A204.1 (cell line): Measurements from ENCODE around the gene STXBP5.

Experiments
- FAIRE-seq: peaks from 2 replicates; lab custom pipeline; 2012; peaks lifted over from hg19 to GRCh38; lab: Jason Lieb, UNC

Gene STXBP5

GRCh38 chr6:147382945-147383554 is 178.8 kb downstream of the STXBP5 start:
- peak; percentile 14 for FAIRE-seq

- no peak for FAIRE-seq
These were observed 179.8 kb downstream of the STXBP5 start for GRCh38 chr6:147384029-147384428.

GRCh38 chr6:147384737-147385710 is 180.8 kb downstream of the STXBP5 start:
- no peak for FAIRE-seq

- no peak for FAIRE-seq
These were observed 185.2 kb downstream of the STXBP5 start for GRCh38 chr6:147389463-147389862.

GRCh38 chr6:147390909-147391536 is 186.8 kb downstream of the STXBP5 start:
- FAIRE-seq, result peak; percentile 91

GRCh38 chr6:147392917-147393625 is 188.9 kb downstream of the STXBP5 start:
- no peak for FAIRE-seq

GRCh38 chr6:147395158-147395557 is 190.9 kb downstream of the STXBP5 start:
- no peak for FAIRE-seq

GRCh38 chr6:147397306-147397705 is 193.1 kb downstream of the STXBP5 start:
- FAIRE-seq, result no peak

GRCh38 chr6:147400968-147401367 is 196.8 kb downstream of the STXBP5 start:
- FAIRE-seq, result no peak

GRCh38 chr6:147401779-147402178 is 197.6 kb downstream of the STXBP5 start:
- no peak for FAIRE-seq

- FAIRE-seq, result no peak
These were observed 202.6 kb downstream of the STXBP5 start for GRCh38 chr6:147406783-147407182.

GRCh38 chr6:147407571-147407970 is 203.4 kb downstream of the STXBP5 start:
- no peak for FAIRE-seq

GRCh38 chr6:147416622-147417021 is 212.4 kb downstream of the STXBP5 start:
- no peak for FAIRE-seq

GRCh38 chr6:147417954-147418353 is 213.7 kb downstream of the STXBP5 start:
- no peak for FAIRE-seq

GRCh38 chr6:147418523-147418922 is 214.3 kb downstream of the STXBP5 start:
- FAIRE-seq, result no peak

- no peak for FAIRE-seq
These were observed 217.7 kb downstream of the STXBP5 start for GRCh38 chr6:147421903-147422302.

GRCh38 chr6:147423111-147423510 is 218.9 kb downstream of the STXBP5 start:
- no peak for FAIRE-seq

- no peak for FAIRE-seq
These were observed 225.6 kb downstream of the STXBP5 start for GRCh38 chr6:147429794-147430193.

- FAIRE-seq, result no peak
These were observed 226.6 kb downstream of the STXBP5 start for GRCh38 chr6:147430811-147431210.

GRCh38 chr6:147434076-147434475 is 229.9 kb downstream of the STXBP5 start:
- no peak for FAIRE-seq

GRCh38 chr6:147434516-147434915 is 230.3 kb downstream of the STXBP5 start:
- FAIRE-seq, result no peak

GRCh38 chr6:147437615-147438014 is 233.4 kb downstream of the STXBP5 start:
- no peak for FAIRE-seq
